HG03103 (cell line): ENCODE results near the gene CDKN2C.
"Not testable (repeated sequence)": the region's sequence is repeated elsewhere in the genome, so short reads cannot be mapped to it uniquely, and the experiment has no call there.

ENCODE experiments used
- ATAC-seq: cut with Tn5 transposase; IDR thresholded peaks from one replicate; pipeline ENCODE4 v1.9.1; 2021; ENCODE audit warnings: low read depth; ENCODE audit not compliant: unreplicated experiment

Gene CDKN2C

GRCh38 chr1:50969611-50970508, at the start of gene CDKN2C:
Gene CDKN2C, plus strand, starts transcription at chr1:50970245. Its CDS starts 124 bp downstream, at chr1:50970369.
- ATAC-seq = peak; percentile 33

GRCh38 chr1:50920409-50920808, 49.6 kb upstream of the CDKN2C start:
- ATAC-seq = no peak

DNA sequence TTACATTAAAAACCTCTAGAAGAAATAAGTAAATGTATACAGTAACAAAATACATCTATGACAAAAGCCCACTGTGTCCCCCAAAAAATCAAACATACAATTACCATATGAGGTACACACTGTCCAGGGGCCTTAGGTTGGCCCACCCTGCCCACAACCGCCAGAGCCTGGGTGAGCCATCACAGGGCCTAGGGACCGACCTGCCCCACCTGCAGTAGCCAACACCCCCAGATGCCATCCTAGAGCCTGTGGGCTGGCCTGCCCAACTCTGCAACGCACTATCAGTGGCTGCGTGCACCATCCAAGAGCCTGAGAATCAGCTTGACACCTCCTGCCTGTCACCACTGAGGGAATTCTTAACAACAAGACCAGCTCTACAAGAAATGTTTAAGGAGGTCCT, 49.0 kb upstream of the CDKN2C start:
- no peak for ATAC-seq

GRCh38 chr1:50923564-50923963, 46.5 kb upstream of the CDKN2C start:
- ATAC-seq = no peak

GRCh38 chr1:50929376-50929958, 40.6 kb upstream of the CDKN2C start:
- ATAC-seq = no peak

DNA sequence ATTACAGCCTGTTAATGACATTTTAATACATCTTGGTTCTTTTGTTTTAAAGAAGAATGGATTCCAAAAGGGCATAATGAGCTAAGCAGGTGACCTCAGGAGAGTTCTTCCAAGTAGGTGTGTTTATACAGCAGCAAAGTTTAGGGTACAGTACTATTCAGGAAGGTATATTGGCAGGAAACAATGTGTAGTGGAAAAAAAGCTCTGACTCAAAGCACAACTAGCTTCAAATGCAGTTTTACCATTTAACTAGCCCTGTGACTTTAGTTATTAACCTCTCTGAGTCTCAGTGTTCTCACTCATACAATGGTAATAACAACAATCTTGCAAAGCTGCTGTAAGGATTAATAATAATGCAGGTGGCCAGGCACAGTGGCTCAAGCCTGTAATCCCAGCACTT, 39.9 kb upstream of the CDKN2C start:
- no peak for ATAC-seq

- ATAC-seq = no peak
Measured at GRCh38 chr1:50930965-50931737, 38.9 kb upstream of the CDKN2C start.

DNA sequence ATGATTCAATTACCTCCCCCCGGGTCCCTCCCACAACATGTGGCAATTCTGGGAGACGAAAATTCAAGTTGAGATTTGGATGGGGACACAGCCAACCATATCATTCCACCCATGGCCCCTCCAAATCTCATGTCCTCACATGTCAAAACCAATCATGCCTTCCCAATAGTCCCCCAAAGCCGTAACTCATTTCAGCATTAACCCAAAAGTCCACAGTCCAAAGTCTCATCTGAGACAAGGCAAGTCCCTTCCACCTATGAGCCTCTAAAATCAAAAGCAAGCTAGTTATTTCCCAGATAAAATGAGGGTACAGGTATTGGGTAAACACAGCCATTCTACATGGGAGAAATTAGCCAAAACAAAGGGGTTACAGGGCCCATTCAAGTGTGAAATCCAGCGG, 38.0 kb upstream of the CDKN2C start:
- not testable (repeated sequence) for ATAC-seq

DNA sequence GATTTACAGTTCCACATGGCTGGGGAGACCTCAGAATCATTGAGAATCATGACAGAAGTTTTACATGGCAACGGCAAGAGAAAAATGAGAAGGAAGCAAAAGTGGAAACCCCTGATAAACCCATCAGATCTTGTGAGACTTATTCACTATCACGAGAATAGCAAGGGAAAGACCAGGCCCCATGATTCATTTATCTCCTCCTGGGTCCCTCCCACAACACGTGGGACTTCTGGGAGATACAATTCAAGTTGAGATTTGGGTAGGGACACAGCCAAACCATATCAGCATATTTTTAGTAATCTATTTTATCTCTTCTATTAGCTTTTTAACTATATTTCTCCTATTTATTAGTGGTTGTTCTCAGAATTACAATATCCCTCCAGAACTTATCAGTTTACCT, 36.3 kb upstream of the CDKN2C start:
- ATAC-seq = not testable (repeated sequence)

GRCh38 chr1:50934838-50935237, 35.2 kb upstream of the CDKN2C start:
- ATAC-seq = no peak

- not testable (repeated sequence) for ATAC-seq
Measured at GRCh38 chr1:50935276-50935675, 34.8 kb upstream of the CDKN2C start.

DNA sequence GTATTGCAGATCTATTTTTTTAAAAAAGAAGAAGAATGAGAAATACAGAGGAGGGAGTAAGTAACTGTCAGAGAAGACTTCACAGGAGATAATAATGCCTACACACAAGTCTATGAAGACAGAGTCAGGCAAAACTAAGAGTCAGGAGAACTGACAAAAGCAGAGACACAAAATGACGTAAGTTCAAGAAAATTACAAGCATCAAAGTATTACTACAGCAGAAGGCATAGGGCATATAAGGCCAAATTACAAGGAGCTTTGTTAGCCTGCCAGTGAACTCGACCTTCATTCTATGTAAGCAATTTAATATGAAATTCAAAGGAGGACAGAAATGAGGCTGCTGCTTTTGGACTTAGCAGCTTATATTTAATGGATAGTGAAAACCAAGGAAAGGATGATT, 33.7 kb upstream of the CDKN2C start:
- no peak for ATAC-seq

DNA sequence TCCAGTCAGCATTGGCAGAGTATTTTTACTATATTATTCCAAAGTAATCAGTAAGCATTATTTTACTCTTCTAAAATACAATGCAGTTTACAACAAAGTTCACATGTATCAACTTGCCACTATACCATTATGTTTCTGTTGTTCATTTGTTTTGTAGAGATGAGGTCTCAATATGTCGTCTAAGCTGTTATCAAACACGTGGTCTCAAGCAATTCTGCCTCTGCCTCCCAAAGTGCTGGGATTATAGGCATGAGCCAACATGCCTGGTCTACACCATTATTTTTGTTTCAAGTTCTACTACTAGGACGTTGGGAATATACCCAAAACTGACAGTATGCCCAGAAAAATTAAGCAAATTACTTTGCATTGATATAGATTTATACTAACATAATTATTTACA, 29.8 kb upstream of the CDKN2C start:
- no peak for ATAC-seq

DNA sequence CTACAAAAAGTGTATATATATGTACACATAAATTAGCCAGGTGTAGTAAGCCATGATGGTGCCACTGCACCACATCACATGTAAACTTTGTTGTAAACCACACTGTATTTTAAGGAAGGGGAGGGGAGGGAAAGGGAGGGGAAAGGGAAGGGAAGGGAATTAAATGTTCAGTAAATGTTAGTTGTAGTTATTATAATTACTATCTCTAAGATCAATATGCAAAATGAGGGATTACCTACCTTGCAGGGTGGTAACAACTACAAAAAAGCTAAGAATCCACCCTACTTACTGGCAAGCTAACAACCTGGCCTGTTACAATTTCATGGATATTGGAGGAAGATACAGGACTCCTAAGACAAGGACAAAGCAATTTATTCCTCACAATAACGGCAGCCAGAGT, 27.7 kb upstream of the CDKN2C start:
- ATAC-seq = no peak

DNA sequence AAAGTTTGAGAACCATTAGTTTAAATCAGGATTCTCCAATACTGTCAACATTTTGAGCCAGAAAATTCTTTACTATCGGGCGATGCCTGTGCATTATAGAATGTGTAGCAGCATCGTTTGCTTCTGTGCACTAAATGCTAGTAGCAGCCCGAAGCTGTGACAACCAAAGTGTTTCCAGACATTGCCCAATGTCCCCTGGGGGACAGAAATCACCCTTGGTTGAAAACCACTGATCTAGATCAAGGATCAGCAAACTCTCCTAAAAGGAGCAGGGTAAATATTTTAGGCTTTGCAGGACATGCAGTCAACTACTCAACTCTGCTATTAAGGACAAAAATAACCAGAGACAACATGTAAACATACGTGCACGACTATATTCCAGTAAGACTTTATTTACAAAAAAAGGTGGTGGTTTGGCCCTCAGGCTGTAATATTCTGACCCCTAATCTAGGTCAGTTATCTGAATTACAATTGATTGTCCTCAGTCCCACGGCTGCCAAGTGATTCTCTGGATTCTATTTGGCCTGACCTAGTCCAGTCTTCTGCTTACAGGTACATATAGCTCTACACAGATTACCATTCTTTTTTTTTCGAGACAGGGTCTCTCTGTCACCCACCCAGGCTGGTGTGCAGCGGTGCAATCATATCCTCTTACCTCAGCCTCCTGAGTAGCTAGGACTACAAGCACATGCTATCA, 20.6 kb upstream of the CDKN2C start:
- ATAC-seq = no peak

DNA sequence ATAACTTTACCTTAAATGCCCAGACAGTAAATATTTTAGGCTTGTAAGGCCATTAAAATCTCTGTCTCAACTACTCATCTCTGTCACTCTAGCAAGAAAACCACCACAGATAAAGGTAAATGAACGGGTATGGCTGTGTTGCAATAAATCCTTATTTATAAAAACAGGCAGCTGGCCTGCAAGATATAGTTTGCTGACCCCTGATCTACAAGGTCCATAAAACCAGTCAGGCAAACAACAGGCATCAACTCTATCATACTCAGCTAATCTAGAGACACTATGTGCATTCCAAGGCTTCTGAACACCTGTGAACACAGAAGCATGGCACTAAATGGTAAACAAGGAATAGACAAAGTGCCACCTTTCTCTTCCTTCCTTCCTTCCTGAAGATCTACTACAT, 19.6 kb upstream of the CDKN2C start:
- no peak for ATAC-seq

- not testable (repeated sequence) for ATAC-seq
Measured at GRCh38 chr1:50952566-50952965, 17.5 kb upstream of the CDKN2C start.

- no peak for ATAC-seq
Measured at GRCh38 chr1:50955116-50955515, 14.9 kb upstream of the CDKN2C start.

- peak; percentile 13 for ATAC-seq
Measured at GRCh38 chr1:50959303-50959912, 10.6 kb upstream of the CDKN2C start.
